PFSK-1 (cell line): ENCODE measurements around the gene C15orf39.

ENCODE experiments used
- REST ChIP-seq, 2 experiments: IDR thresholded peaks; 2 replicates each; pipeline versions ENCODE4 v1.6.1 to v1.8.0; 2011 to 2012; ENCODE audit warnings: low read depth in 2 of 2, low read length in 2 of 2, control low read depth in 1 of 2, inconsistent platforms in 1 of 2, mild to moderate bottlenecking in 1 of 2, moderate library complexity in 1 of 2; ENCODE audit not compliant: insufficient read depth in 1 of 2
- SIN3A ChIP-seq: IDR thresholded peaks from 2 replicates; pipeline ENCODE4 v1.6.1; 2012; ENCODE audit warnings: mild to moderate bottlenecking, low read length, moderate library complexity, borderline replicate concordance; ENCODE audit not compliant: insufficient read depth

- TF ChIP-seq SIN3A (no peak), REST (IDR thresholded peaks at IDR 0.05; ENCODE audit: insufficient read depth in 1 of 2, low read depth in 2 of 2, low read length in 2 of 2) (no peak)
Measured at GRCh38 chr15:75197062-75197630, 4.5 kb upstream of the C15orf39 start.
